Endothelial cell of umbilical vein (primary cell): ENCODE data around the gene B4GALT5.

ENCODE experiments used
- CTCF ChIP-seq, 2 donors: IDR thresholded peaks; 1 replicate in 1 of 2; 2 replicates in 1 of 2; pipeline ENCODE4 v1.5.1; 2011; ENCODE audit warnings: low read length in 2 of 2, mild to moderate bottlenecking in 2 of 2, moderate library complexity in 2 of 2, control low read depth in 1 of 2, inconsistent platforms in 1 of 2, low read depth in 1 of 2; ENCODE audit not compliant: insufficient read depth in 1 of 2; ENCODE audit errors: extremely low read depth in 1 of 2
- EZH2 ChIP-seq: IDR thresholded peaks from 2 replicates; pipeline ENCODE4 v1.6.1; 2012; ENCODE audit warnings: borderline replicate concordance, low read depth, mild to moderate bottlenecking, moderate library complexity, low read length, inconsistent platforms; ENCODE audit not compliant: severe bottlenecking
- JUN ChIP-seq: IDR thresholded peaks from 2 replicates; pipeline ENCODE4 v1.6.1; 2011; ENCODE audit warnings: borderline replicate concordance, low read depth; ENCODE audit not compliant: insufficient read length, insufficient read depth
- MAX ChIP-seq: IDR thresholded peaks from 2 replicates; pipeline ENCODE4 v1.6.1; 2011; ENCODE audit not compliant: insufficient read depth, insufficient read length
- MYC ChIP-seq: IDR thresholded peaks from one replicate; pipeline ENCODE4 v1.6.1; 2011; ENCODE audit warnings: mild to moderate bottlenecking, low read depth, low read length
- POLR2A ChIP-seq: IDR thresholded peaks from 2 replicates; pipeline ENCODE4 v1.6.1; 2012; ENCODE audit warnings: low read depth, mild to moderate bottlenecking, control low read depth, low read length
- POLR2AphosphoS5 ChIP-seq: IDR thresholded peaks from 2 replicates; pipeline ENCODE4 v1.6.1; 2012; ENCODE audit warnings: low read depth, mild to moderate bottlenecking, control low read depth, low read length, moderate library complexity; ENCODE audit not compliant: insufficient read depth

GRCh38 chr20:49701241-49701790 lies 12.4 kb downstream of the B4GALT5 start:
- TF ChIP-seq EZH2 (no peak), JUN (no peak), CTCF (IDR thresholded peaks at IDR 0.05; ENCODE audit: extremely low read depth in 1 of 2, insufficient read depth in 1 of 2, low read depth in 1 of 2, low read length in 2 of 2) (no peak), POLR2A (no peak), POLR2AphosphoS5 (no peak), MAX (no peak), MYC (no peak)
